Neural cell (in vitro differentiated cells): ENCODE results near the gene HAPSTR1. TPM values are rescaled to one million over a fixed set of nuclear protein-coding genes. Genes with fewer than 3 reads are reported as not detected.
"Not testable (repeated sequence)": the region's sequence is repeated elsewhere in the genome, so short reads cannot be mapped to it uniquely, and the experiment has no call there.

ENCODE experiments used
- H2AFZ ChIP-seq: fragments of 200-600, 300-800 bp; sonication (generic), shearing (Covaris generic); 2 replicates; pipeline ENCODE4 v1.6.0; 2014; ENCODE audit warnings: low read depth, mild to moderate bottlenecking, antibody characterized with exemption, low read length, moderate library complexity
- H3F3A ChIP-seq: fragments of 200-600 bp; shearing (Covaris generic); 2 replicates; pipeline ENCODE4 v1.6.1; 2016; ENCODE audit warnings: mild to moderate bottlenecking, moderate library complexity, mixed read lengths, antibody characterized with exemption, low read length; ENCODE audit not compliant: insufficient read depth, poor library complexity, severe bottlenecking
- H3K27ac ChIP-seq: fragments of 200-600, 300-800 bp; sonication (generic), shearing (Covaris generic); 2 replicates; pipeline ENCODE4 v1.5.1; 2014; ENCODE audit warnings: mild to moderate bottlenecking, low read length, moderate library complexity
- H3K27me3 ChIP-seq: fragments of 300-800, 200-600 bp; sonication (generic), shearing (Covaris generic); 2 replicates; pipeline ENCODE4 v1.6.0; 2014; ENCODE audit warnings: mild to moderate bottlenecking, low read depth, low read length, moderate library complexity; ENCODE audit not compliant: insufficient read depth
- H3K36me3 ChIP-seq: fragments of 300-800, 200-600 bp; sonication (generic), shearing (Covaris generic); 2 replicates; pipeline ENCODE4 v1.5.1; 2014; ENCODE audit warnings: mild to moderate bottlenecking, antibody characterized with exemption, low read length, moderate library complexity; ENCODE audit not compliant: insufficient read depth
- H3K4me2 ChIP-seq: fragments of 300-800, 200-600 bp; sonication (generic), shearing (Covaris generic); 2 replicates; pipeline ENCODE4 v1.6.0; 2014; ENCODE audit warnings: mild to moderate bottlenecking, low read length
- H3K4me3 ChIP-seq: fragments of 300-800, 200-600 bp; sonication (generic), shearing (Covaris generic); 2 replicates; pipeline ENCODE4 v1.5.1; 2014; ENCODE audit warnings: mild to moderate bottlenecking, low read length, moderate library complexity
- H3K79me2 ChIP-seq: fragments of 200-600 bp; shearing (Covaris generic); replicated peaks from 2 replicates; pipeline ENCODE4 v1.6.0; 2014; ENCODE audit warnings: mild to moderate bottlenecking, low read length, moderate library complexity; ENCODE audit not compliant: insufficient read depth
- H3K9ac ChIP-seq: fragments of 300-800, 200-600 bp; sonication (generic), shearing (Covaris generic); 2 replicates; pipeline ENCODE4 v1.6.1; 2016; ENCODE audit warnings: mild to moderate bottlenecking, low read length, mixed read lengths
- H3K9me2 ChIP-seq: fragments of 200-600 bp; shearing (Covaris generic); 2 replicates; pipeline ENCODE4 v1.6.1; 2016; ENCODE audit warnings: mild to moderate bottlenecking, low read length, mixed read lengths; ENCODE audit not compliant: insufficient read depth
- H3K9me3 ChIP-seq: fragments of 200-600, 300-800 bp; sonication (generic), shearing (Covaris generic); 2 replicates; pipeline ENCODE4 v1.6.1; 2016; ENCODE audit warnings: mild to moderate bottlenecking, mixed run types, low read length, moderate library complexity, mixed read lengths
- H4K20me1 ChIP-seq: fragments of 200-600 bp; shearing (Covaris generic); 2 replicates; pipeline ENCODE4 v1.6.1; 2016; ENCODE audit warnings: mild to moderate bottlenecking, mixed run types; ENCODE audit not compliant: insufficient read depth
- CTCF ChIP-seq: fragments of 450-650 bp; IDR thresholded peaks from 2 replicates; pipeline ENCODE4 v1.5.1; 2014; ENCODE audit warnings: antibody characterized with exemption, mild to moderate bottlenecking, moderate library complexity; ENCODE audit not compliant: poor library complexity, severe bottlenecking
- EP300 ChIP-seq: fragments of 450-650 bp; conservative IDR thresholded peaks from 2 replicates; pipeline ENCODE4 v1.6.1; 2014; ENCODE audit warnings: antibody characterized with exemption, mild to moderate bottlenecking, moderate library complexity; ENCODE audit not compliant: poor library complexity, severe bottlenecking
- EZH2 ChIP-seq: fragments of 200-600, 300-800 bp; shearing (Covaris generic), sonication (generic); IDR thresholded peaks from 2 replicates; pipeline ENCODE4 v1.6.1; 2014; ENCODE audit warnings: antibody characterized with exemption, low read length, borderline replicate concordance, mild to moderate bottlenecking; ENCODE audit not compliant: insufficient read depth, poor library complexity, severe bottlenecking
- MXI1 ChIP-seq: fragments of 450-650 bp; conservative IDR thresholded peaks from 2 replicates; pipeline ENCODE4 v1.6.1; 2014; ENCODE audit warnings: antibody characterized with exemption, mild to moderate bottlenecking; ENCODE audit not compliant: poor library complexity, severe bottlenecking
- POLR2AphosphoS5 ChIP-seq: IDR thresholded peaks from 2 replicates; pipeline ENCODE4 v1.6.1; 2012
- RAD21 ChIP-seq: fragments of 450-650 bp; conservative IDR thresholded peaks from 2 replicates; pipeline ENCODE4 v1.6.1; 2014; ENCODE audit warnings: antibody characterized with exemption, mild to moderate bottlenecking, moderate library complexity
- SMC3 ChIP-seq: fragments of 450-650 bp; conservative IDR thresholded peaks from 2 replicates; pipeline ENCODE4 v1.6.1; 2014; ENCODE audit warnings: antibody characterized with exemption, mild to moderate bottlenecking, moderate library complexity; ENCODE audit not compliant: poor library complexity
- TAF1 ChIP-seq: IDR thresholded peaks from 2 replicates; pipeline ENCODE4 v1.6.1; 2012; ENCODE audit warnings: low read depth
- polyA plus RNA-seq: library from polyadenylated mRNA; depleted of rRNA; stranded (reverse); fragments of >200 nt; gene quantifications from 2 replicates; pipeline ENCODE4 v1.2.3, GENCODE V29; 2014
- TF ChIP-seq, protein P1 (sequence below): IDR thresholded peaks from 2 replicates; pipeline ENCODE4 v1.6.1; 2012; ENCODE audit warnings: borderline replicate concordance

HAPSTR1 gene
- polyA plus RNA-seq, 1 donor from 2014 or later = 60.7 TPM

DNA sequence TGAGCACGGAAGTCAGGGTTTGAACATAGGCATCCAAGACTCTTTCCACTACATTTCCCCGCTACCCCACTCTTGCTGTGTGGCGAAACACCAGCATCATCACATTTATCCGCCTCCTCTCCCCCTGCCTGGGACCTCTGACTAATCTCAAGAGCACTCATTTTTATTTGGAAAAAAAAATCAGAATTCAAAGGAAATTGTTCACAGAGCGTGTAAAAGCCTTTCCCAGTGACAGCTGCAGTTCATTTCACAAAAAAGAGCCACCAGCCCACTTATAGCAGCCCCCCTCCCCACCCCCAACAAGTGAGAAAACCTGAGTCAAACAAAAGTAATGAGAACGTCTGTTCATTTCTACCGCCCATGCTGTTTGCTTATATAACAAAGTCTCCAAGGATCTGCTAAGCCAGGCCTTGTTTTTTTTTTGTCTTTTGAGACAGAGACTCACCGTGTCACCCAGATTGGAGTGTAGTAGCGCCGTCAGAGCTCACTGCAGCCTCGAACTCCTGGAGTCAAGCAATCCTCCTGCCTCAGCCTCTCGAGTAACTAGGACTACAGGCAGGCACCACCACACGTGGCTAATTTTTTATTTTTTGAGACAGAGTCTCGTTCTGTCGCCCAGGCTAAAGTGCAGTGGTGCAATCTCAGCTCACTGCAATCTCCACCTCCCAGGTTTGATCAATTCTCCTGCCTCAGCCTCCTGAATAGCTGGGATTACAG lies 48.3 kb upstream of the HAPSTR1 start:
- TF ChIP-seq MXI1 (no peak), POLR2AphosphoS5 (no peak), EZH2 (no peak), TAF1 (no peak), EP300 (no peak), CTCF (no peak), SMC3 (no peak), RAD21 (no peak)
- TF ChIP-seq, protein P1, sequence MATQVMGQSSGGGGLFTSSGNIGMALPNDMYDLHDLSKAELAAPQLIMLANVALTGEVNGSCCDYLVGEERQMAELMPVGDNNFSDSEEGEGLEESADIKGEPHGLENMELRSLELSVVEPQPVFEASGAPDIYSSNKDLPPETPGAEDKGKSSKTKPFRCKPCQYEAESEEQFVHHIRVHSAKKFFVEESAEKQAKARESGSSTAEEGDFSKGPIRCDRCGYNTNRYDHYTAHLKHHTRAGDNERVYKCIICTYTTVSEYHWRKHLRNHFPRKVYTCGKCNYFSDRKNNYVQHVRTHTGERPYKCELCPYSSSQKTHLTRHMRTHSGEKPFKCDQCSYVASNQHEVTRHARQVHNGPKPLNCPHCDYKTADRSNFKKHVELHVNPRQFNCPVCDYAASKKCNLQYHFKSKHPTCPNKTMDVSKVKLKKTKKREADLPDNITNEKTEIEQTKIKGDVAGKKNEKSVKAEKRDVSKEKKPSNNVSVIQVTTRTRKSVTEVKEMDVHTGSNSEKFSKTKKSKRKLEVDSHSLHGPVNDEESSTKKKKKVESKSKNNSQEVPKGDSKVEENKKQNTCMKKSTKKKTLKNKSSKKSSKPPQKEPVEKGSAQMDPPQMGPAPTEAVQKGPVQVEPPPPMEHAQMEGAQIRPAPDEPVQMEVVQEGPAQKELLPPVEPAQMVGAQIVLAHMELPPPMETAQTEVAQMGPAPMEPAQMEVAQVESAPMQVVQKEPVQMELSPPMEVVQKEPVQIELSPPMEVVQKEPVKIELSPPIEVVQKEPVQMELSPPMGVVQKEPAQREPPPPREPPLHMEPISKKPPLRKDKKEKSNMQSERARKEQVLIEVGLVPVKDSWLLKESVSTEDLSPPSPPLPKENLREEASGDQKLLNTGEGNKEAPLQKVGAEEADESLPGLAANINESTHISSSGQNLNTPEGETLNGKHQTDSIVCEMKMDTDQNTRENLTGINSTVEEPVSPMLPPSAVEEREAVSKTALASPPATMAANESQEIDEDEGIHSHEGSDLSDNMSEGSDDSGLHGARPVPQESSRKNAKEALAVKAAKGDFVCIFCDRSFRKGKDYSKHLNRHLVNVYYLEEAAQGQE = no peak
- Histone ChIP-seq H3K4me2 (no peak overlapping the region), H3K27me3 (no peaks in the 10 kb centered on the region), H3F3A (no peaks in the 10 kb centered on the region), H2AFZ (no peak overlapping the region), H3K36me3 (no peaks in the 10 kb centered on the region), H4K20me1 (no peaks in the 10 kb centered on the region), H3K9me2 (no peaks in the 10 kb centered on the region), H3K27ac (no peak overlapping the region), H3K4me3 (no peak overlapping the region), H3K9me3 (no peaks in the 10 kb centered on the region), H3K9ac (no peak overlapping the region), H3K79me2 (no peaks in the 10 kb centered on the region)

GRCh38 chr16:9045562-9045961 lies 45.9 kb upstream of the HAPSTR1 start:
- H3K4me3 ChIP-seq, H2AFZ ChIP-seq, H3K9ac ChIP-seq, H4K20me1 ChIP-seq, H3K9me3 ChIP-seq, H3F3A ChIP-seq, H3K36me3 ChIP-seq, H3K27me3 ChIP-seq, H3K9me2 ChIP-seq, H3K79me2 ChIP-seq, H3K4me2 ChIP-seq, H3K27ac ChIP-seq: not testable (repeated sequence)

GRCh38 chr16:9046667-9047055 lies 44.8 kb upstream of the HAPSTR1 start:
- Histone ChIP-seq H3K27ac (no peak overlapping the region), H3K9me2 (no peaks in the 10 kb centered on the region), H4K20me1 (no peaks in the 10 kb centered on the region), H3F3A (no peaks in the 10 kb centered on the region), H3K4me3 (no peak overlapping the region), H3K27me3 (no peaks in the 10 kb centered on the region), H3K79me2 (no peaks in the 10 kb centered on the region), H3K36me3 (no peaks in the 10 kb centered on the region), H3K4me2 (no peak overlapping the region), H2AFZ (no peak overlapping the region), H3K9me3 (no peaks in the 10 kb centered on the region), H3K9ac (no peak overlapping the region)
- no peak for TF ChIP-seq MXI1
- no peak for TF ChIP-seq TAF1
- TF ChIP-seq EZH2 = no peak
- no peak for TF ChIP-seq RAD21
- TF ChIP-seq EP300 = no peak
- TF ChIP-seq, protein P1 = no peak
- no peak for TF ChIP-seq POLR2AphosphoS5
- no peak for TF ChIP-seq SMC3
- TF ChIP-seq CTCF = no peak
